IPS DF 4.7 (cell line): ENCODE data around the gene ITPA.

Source experiments
- DNase-seq: peaks from one replicate; pipeline ENCODE4 v3.0.0-alpha.2; 2013; ENCODE audit warnings: low spot score; ENCODE audit errors: extremely low read depth

Gene ITPA

GRCh38 chr20:3209257-3209945 is at the start of gene ITPA:
TSS of gene ITPA (plus strand) at chr20:3209498. CDS start at chr20:3209552, 54 bp downstream.
- no peak for DNase-seq

GRCh38 chr20:3160418-3160817 is 48.9 kb upstream of the ITPA start:
- no peak for DNase-seq

GRCh38 chr20:3161316-3162079 is 47.8 kb upstream of the ITPA start:
- no peak for DNase-seq

GRCh38 chr20:3162080-3162611 is 47.2 kb upstream of the ITPA start:
- DNase-seq: no peak

GRCh38 chr20:3163099-3164042 is 45.9 kb upstream of the ITPA start:
- DNase-seq: no peak

- no peak for DNase-seq
Measured at GRCh38 chr20:3164043-3164762, 45.1 kb upstream of the ITPA start.

- DNase-seq: no peak
Measured at GRCh38 chr20:3164763-3165410, 44.4 kb upstream of the ITPA start.

GRCh38 chr20:3165473-3166337 is 43.6 kb upstream of the ITPA start:
- DNase-seq: no peak

GRCh38 chr20:3166338-3166912 is 42.9 kb upstream of the ITPA start:
- no peak for DNase-seq

- DNase-seq: no peak
Measured at GRCh38 chr20:3166913-3167342, 42.4 kb upstream of the ITPA start.

GRCh38 chr20:3167738-3168078 is 41.6 kb upstream of the ITPA start:
- no peak for DNase-seq

GRCh38 chr20:3168079-3168828 is 41.0 kb upstream of the ITPA start:
- DNase-seq: no peak

- DNase-seq: no peak
Measured at GRCh38 chr20:3168829-3169590, 40.3 kb upstream of the ITPA start.

- DNase-seq: no peak
Measured at GRCh38 chr20:3171391-3172125, 37.7 kb upstream of the ITPA start.

GRCh38 chr20:3172126-3172932 is 37.0 kb upstream of the ITPA start:
- no peak for DNase-seq
